Neural cell (in vitro differentiated cells): ENCODE data around the gene USP34.

Experiments
- EP300 ChIP-seq: fragments of 450-650 bp; conservative IDR thresholded peaks from 2 replicates; pipeline ENCODE4 v1.6.1; 2014; ENCODE audit warnings: antibody characterized with exemption, mild to moderate bottlenecking, moderate library complexity; ENCODE audit not compliant: poor library complexity, severe bottlenecking
- EZH2 ChIP-seq: fragments of 200-600, 300-800 bp; shearing (Covaris generic), sonication (generic); IDR thresholded peaks from 2 replicates; pipeline ENCODE4 v1.6.1; 2014; ENCODE audit warnings: antibody characterized with exemption, low read length, borderline replicate concordance, mild to moderate bottlenecking; ENCODE audit not compliant: insufficient read depth, poor library complexity, severe bottlenecking
- POLR2AphosphoS5 ChIP-seq: IDR thresholded peaks from 2 replicates; pipeline ENCODE4 v1.6.1; 2012
- RAD21 ChIP-seq: fragments of 450-650 bp; conservative IDR thresholded peaks from 2 replicates; pipeline ENCODE4 v1.6.1; 2014; ENCODE audit warnings: antibody characterized with exemption, mild to moderate bottlenecking, moderate library complexity
- SMC3 ChIP-seq: fragments of 450-650 bp; conservative IDR thresholded peaks from 2 replicates; pipeline ENCODE4 v1.6.1; 2014; ENCODE audit warnings: antibody characterized with exemption, mild to moderate bottlenecking, moderate library complexity; ENCODE audit not compliant: poor library complexity
- TAF1 ChIP-seq: IDR thresholded peaks from 2 replicates; pipeline ENCODE4 v1.6.1; 2012; ENCODE audit warnings: low read depth
- TF ChIP-seq, protein P1 (sequence below): fragments of 450-650 bp; IDR thresholded peaks from 2 replicates; pipeline ENCODE4 v1.5.1; 2014; ENCODE audit warnings: antibody characterized with exemption, mild to moderate bottlenecking, moderate library complexity; ENCODE audit not compliant: poor library complexity, severe bottlenecking
- TF ChIP-seq, protein P2 (sequence below): IDR thresholded peaks from 2 replicates; pipeline ENCODE4 v1.6.1; 2012; ENCODE audit warnings: borderline replicate concordance

DNA sequence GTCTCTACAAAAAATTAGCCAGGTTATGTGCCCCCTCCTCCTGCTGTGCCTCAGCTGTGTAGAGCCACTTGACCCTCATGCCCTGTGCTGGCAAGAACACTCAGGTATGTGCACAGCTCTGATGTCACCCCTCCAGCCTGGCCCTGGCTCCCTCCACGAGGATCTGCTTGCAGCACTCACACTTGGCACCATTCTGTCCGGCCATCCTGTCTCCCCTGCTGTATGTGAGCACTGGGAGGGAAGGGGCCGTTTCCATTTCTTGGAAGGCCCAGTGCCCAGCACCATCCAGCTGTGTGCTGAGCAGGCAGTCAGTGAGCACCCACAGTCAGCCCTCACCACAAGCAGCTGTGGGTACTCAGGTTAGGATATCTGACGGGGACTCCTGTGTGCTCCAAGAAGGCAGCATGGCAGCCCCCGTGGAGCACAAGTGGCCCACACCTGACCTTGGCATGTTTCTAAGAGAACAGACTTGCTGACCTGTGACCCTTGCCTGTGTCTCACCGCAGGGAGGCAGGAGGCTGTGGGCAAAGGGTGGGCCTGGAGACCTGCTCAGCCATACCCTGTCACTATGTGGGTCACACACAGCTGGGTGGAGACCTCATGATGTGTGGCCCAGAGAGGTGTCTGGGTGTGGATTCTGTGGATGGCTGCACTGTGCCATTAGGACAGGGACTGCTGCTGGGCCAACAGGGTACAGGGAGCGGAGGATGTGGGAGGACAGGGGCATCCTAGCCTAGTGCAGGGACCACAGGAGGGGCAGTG, 31.5 kb downstream of the USP34 start:
- TF ChIP-seq, protein P1, sequence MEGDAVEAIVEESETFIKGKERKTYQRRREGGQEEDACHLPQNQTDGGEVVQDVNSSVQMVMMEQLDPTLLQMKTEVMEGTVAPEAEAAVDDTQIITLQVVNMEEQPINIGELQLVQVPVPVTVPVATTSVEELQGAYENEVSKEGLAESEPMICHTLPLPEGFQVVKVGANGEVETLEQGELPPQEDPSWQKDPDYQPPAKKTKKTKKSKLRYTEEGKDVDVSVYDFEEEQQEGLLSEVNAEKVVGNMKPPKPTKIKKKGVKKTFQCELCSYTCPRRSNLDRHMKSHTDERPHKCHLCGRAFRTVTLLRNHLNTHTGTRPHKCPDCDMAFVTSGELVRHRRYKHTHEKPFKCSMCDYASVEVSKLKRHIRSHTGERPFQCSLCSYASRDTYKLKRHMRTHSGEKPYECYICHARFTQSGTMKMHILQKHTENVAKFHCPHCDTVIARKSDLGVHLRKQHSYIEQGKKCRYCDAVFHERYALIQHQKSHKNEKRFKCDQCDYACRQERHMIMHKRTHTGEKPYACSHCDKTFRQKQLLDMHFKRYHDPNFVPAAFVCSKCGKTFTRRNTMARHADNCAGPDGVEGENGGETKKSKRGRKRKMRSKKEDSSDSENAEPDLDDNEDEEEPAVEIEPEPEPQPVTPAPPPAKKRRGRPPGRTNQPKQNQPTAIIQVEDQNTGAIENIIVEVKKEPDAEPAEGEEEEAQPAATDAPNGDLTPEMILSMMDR, result no peak
- TF ChIP-seq POLR2AphosphoS5 (no peak), EP300 (no peak), RAD21 (no peak), EZH2 (no peak), TAF1 (no peak), SMC3 (no peak)
- TF ChIP-seq, protein P2, sequence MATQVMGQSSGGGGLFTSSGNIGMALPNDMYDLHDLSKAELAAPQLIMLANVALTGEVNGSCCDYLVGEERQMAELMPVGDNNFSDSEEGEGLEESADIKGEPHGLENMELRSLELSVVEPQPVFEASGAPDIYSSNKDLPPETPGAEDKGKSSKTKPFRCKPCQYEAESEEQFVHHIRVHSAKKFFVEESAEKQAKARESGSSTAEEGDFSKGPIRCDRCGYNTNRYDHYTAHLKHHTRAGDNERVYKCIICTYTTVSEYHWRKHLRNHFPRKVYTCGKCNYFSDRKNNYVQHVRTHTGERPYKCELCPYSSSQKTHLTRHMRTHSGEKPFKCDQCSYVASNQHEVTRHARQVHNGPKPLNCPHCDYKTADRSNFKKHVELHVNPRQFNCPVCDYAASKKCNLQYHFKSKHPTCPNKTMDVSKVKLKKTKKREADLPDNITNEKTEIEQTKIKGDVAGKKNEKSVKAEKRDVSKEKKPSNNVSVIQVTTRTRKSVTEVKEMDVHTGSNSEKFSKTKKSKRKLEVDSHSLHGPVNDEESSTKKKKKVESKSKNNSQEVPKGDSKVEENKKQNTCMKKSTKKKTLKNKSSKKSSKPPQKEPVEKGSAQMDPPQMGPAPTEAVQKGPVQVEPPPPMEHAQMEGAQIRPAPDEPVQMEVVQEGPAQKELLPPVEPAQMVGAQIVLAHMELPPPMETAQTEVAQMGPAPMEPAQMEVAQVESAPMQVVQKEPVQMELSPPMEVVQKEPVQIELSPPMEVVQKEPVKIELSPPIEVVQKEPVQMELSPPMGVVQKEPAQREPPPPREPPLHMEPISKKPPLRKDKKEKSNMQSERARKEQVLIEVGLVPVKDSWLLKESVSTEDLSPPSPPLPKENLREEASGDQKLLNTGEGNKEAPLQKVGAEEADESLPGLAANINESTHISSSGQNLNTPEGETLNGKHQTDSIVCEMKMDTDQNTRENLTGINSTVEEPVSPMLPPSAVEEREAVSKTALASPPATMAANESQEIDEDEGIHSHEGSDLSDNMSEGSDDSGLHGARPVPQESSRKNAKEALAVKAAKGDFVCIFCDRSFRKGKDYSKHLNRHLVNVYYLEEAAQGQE, result no peak
